AG10803 (cell line): ENCODE results near the gene SLC66A3.

Experiments used
- DNase-seq: peaks from one replicate; pipeline ENCODE4 v3.0.0; 2010; ENCODE audit warnings: low read depth
- H3K4me3 ChIP-seq: 2 replicates; pipeline ENCODE4 v1.5.1; 2011; ENCODE audit warnings: mild to moderate bottlenecking, low read length, control low read depth
- CTCF ChIP-seq: conservative IDR thresholded peaks from 2 replicates; pipeline ENCODE4 v1.5.1; 2011; ENCODE audit warnings: mild to moderate bottlenecking, low read length, control low read depth, inconsistent platforms

Gene SLC66A3

GRCh38 chr2:11146076-11146475 lies 9.2 kb upstream of the SLC66A3 start:
- no peak overlapping the region for H3K4me3 ChIP-seq
- DNase-seq = no peak
- no peak for TF ChIP-seq CTCF

- TF ChIP-seq CTCF = no peak
- H3K4me3 ChIP-seq = no peak overlapping the region
- DNase-seq = no peak
Observed at GRCh38 chr2:11147263-11147662, 8.0 kb upstream of the SLC66A3 start.

- no peak for TF ChIP-seq CTCF
- DNase-seq = no peak
- no peak overlapping the region for H3K4me3 ChIP-seq
Observed at GRCh38 chr2:11152591-11152990, 2.7 kb upstream of the SLC66A3 start.

GRCh38 chr2:11154016-11154922 lies 998 bp upstream of the SLC66A3 start:
- peak overlapping the region; percentile 60 for H3K4me3 ChIP-seq
- no peak for TF ChIP-seq CTCF
- DNase-seq = peak; percentile 24

GRCh38 chr2:11154923-11155380 lies 315 bp upstream of the SLC66A3 start:
- H3K4me3 ChIP-seq = peak overlapping the region; percentile 60
- no peak for TF ChIP-seq CTCF
- peak; percentile 95 for DNase-seq

GRCh38 chr2:11156396-11157075 lies 1.3 kb downstream of the SLC66A3 start:
- peak overlapping the region; percentile 71 for H3K4me3 ChIP-seq
- no peak for TF ChIP-seq CTCF
- DNase-seq = no peak

GRCh38 chr2:11157296-11157695 lies 2.0 kb downstream of the SLC66A3 start:
- DNase-seq = no peak
- H3K4me3 ChIP-seq = no peak overlapping the region
- no peak for TF ChIP-seq CTCF
